GM12875 (cell line): ENCODE measurements around the gene FUBP3.

Source experiments
- H3K4me3 ChIP-seq: one replicate; pipeline ENCODE4 v1.5.1; 2011; ENCODE audit warnings: low read depth, low read length, control low read depth
- CTCF ChIP-seq: IDR thresholded peaks from 2 replicates; pipeline ENCODE4 v1.5.1; 2011; ENCODE audit warnings: low read depth, mild to moderate bottlenecking, control low read depth, inconsistent platforms, low read length, moderate library complexity, borderline replicate concordance; ENCODE audit not compliant: insufficient read depth

FUBP3 gene

GRCh38 chr9:130630506-130631330 lies 51.3 kb downstream of the FUBP3 start:
- TF ChIP-seq CTCF: no peak

DNA sequence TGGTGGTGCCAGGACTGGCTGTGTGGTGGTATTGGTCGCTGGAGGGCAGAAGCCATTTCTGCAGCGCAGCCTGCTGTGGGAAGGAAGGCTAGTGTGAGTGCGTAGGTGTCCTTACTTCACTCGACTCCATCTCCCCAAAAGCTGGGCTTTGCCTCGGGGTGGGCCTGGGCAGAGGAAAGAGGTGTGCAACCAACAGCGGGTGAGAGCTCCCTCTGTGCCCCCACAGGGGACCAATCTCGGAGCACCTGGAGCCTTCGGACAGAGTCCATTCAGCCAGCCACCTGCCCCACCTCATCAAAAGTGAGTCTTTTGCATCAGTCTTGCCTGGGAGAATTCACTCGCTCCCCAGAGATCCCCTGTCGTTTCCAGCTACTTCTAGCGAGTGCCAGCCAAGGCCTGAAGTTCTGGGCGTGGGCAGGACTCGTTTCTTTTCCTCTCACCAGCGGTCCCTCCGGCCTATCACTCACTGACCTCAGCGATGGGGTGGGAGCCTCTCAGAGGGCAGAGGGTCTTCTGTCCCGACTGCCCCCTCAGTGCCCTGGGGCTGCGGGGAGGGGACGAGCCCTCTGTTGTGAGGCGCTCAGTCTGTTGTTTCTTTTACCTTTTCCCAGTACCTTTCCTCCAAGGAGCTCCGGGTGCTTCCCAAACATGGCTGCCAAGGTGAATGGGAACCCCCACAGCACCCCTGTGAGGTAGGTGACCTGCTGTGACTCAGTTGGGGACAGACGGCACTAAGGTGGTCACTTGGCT lies 52.1 kb downstream of the FUBP3 start:
- H3K4me3 ChIP-seq: no peak overlapping the region
- TF ChIP-seq CTCF: no peak

More at GRCh38 chr9:130630506-130631330, 51.3 kb downstream of the FUBP3 start:
- H3K4me3 ChIP-seq: no peak overlapping the region

DNA sequence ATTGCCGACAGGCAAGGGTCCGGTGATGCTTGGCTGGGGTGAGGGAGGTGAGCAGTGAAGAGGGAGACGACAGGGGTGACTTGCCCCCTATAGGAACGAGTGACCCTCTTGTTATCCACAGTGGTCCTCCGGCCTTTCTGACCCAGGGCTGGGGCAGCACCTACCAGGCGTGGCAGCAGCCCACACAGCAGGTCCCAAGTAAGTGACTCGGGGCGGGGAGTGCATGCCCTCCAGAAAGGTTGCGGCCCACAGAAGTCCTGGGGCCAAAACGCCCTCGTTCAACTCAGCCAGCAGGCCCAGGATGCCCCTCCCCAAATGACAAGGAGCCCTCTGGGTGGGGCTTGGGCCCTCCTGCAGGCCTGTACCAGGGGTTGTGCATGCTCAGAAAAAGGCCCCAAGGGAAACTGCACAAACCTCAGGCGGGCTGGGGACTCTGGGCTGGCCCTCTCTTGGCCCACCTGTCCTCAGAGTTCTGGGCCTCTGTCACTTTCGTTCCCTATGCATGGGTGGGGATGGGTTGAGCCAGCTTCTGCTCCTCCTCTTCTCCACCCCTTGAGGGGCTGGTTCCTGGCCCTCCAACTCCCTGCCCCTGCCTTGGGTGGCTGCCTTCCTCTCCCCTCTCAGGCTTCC lies 52.8 kb downstream of the FUBP3 start:
- no peak for TF ChIP-seq CTCF
- no peak overlapping the region for H3K4me3 ChIP-seq

GRCh38 chr9:130632841-130633240 lies 53.5 kb downstream of the FUBP3 start:
- TF ChIP-seq CTCF: no peak
- H3K4me3 ChIP-seq: no peak overlapping the region

DNA sequence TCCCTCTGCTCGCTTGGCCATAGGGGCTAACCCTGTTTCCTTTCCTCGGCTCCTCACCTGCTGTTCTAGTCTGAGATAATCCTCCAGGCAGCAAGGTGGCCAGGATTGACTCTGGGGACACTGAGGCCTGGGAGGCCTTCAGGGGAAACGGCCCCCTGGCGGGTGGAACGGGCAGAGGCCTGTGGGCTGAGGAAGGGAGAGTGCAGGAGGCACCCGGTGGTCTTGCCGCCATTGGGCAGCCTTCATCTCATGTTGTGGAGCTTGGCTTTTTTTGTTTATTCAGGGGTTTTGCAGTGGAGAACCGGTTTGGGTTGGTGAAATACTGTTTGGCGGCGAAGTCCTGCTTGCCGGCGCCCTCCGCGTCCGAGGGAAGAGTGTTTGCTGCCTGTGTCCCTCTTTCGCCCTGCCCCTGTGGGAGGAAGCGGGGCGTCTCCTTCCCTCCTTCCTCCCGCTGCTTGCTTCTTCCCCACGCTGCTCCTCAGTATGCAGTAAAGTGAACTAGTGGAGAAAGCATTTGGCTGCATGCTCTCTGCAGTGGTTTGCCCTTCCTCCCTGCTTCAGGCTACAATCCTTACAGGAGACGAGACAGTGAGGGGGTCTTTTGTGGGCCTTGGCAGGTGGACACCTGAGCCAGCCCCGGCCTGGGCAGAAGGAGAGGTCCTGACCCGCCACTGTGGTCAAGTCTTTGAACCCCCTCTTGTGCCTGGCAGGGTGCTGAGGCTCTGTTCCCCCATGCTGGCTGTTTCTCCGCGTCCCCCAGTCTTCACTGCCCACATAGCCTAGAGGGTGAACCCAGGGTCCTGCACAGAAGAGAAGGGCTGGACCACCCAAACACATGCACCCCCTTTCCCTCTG lies 54.2 kb downstream of the FUBP3 start:
- no peak overlapping the region for H3K4me3 ChIP-seq
- TF ChIP-seq CTCF: no peak

GRCh38 chr9:130634191-130634768 lies 54.9 kb downstream of the FUBP3 start:
- TF ChIP-seq CTCF: no peak
- no peak overlapping the region for H3K4me3 ChIP-seq
